Measurements from ENCODE around the gene YIPF6. TPM values are rescaled to one million over a fixed set of nuclear protein-coding genes. Genes with fewer than 3 reads are reported as not detected.
"Not testable (repeated sequence)": the region's sequence is repeated elsewhere in the genome, so short reads cannot be mapped to it uniquely, and the experiment has no call there.

YIPF6 gene
- total and polyA plus RNA-seq, 5 donors from 2014 or later: 19.1 to 23.0 (median 21.2) TPM

- no peak overlapping the region for H3K4me3 ChIP-seq (ENCODE audit: low read depth, low read length)
- no peaks in the 10 kb centered on the region for H3K9me3 ChIP-seq (ENCODE audit: control insufficient read depth in 2 of 2, low read length in 2 of 2)
- peaks cover 0 to 2% (median 0%) of the 10 kb centered on the region in 4 donors for H3K4me1 Mint-ChIP-seq
- no peak overlapping the region for H3K27ac ChIP-seq (ENCODE audit: insufficient read depth, low read length, poor library complexity, severe bottlenecking)
- no peaks in the 10 kb centered on the region for H3K36me3 Mint-ChIP-seq
- peak in 1 of 2 donors; percentile 53 for ATAC-seq (ENCODE audit: low read depth in 2 of 2)
- H3K27ac Mint-ChIP-seq: no peak overlapping the region
- no peaks in the 10 kb centered on the region for H3K27me3 ChIP-seq (ENCODE audit: control insufficient read depth, insufficient read depth, low read length)
- peak in 2 of 3 donors; percentile 34 to 39 for DNase-seq
- H3K27me3 Mint-ChIP-seq: no peaks in the 10 kb centered on the region
- H3K4me1 ChIP-seq (ENCODE audit: control insufficient read depth, insufficient read depth, low read length, poor library complexity, severe bottlenecking): no peaks in the 10 kb centered on the region
- H3K4me3 Mint-ChIP-seq: peak overlapping the region in 1 of 4 donors; percentile 27
- H3K9me3 Mint-ChIP-seq: no peaks in the 10 kb centered on the region
- H3K36me3 ChIP-seq (ENCODE audit: control insufficient read depth, insufficient read depth, low read length): no peaks in the 10 kb centered on the region
Measured at GRCh38 chrX:68462653-68463052, 36.2 kb upstream of the YIPF6 start.

GRCh38 chrX:68463880-68464279, 35.0 kb upstream of the YIPF6 start:
- H3K4me1 ChIP-seq (ENCODE audit: control insufficient read depth, insufficient read depth, low read length, poor library complexity, severe bottlenecking): no peaks in the 10 kb centered on the region
- H3K4me3 ChIP-seq (ENCODE audit: low read depth, low read length): no peak overlapping the region
- ATAC-seq (ENCODE audit: low read depth in 2 of 2) (no peak), DNase-seq (no peak)
- Mint-ChIP-seq H3K27me3 (no peaks in the 10 kb centered on the region), H3K9me3 (no peaks in the 10 kb centered on the region), H3K27ac (no peak overlapping the region), H3K4me1 (peaks cover 0 to 2% (median 0%) of the 10 kb centered on the region in 4 donors), H3K36me3 (no peaks in the 10 kb centered on the region), H3K4me3 (no peak overlapping the region)
- H3K27me3 ChIP-seq (ENCODE audit: control insufficient read depth, insufficient read depth, low read length): no peaks in the 10 kb centered on the region
- H3K36me3 ChIP-seq (ENCODE audit: control insufficient read depth, insufficient read depth, low read length): no peaks in the 10 kb centered on the region
- no peaks in the 10 kb centered on the region for H3K9me3 ChIP-seq (ENCODE audit: control insufficient read depth in 2 of 2, low read length in 2 of 2)
- no peak overlapping the region for H3K27ac ChIP-seq (ENCODE audit: insufficient read depth, low read length, poor library complexity, severe bottlenecking)

GRCh38 chrX:68464796-68465195, 34.1 kb upstream of the YIPF6 start:
- Mint-ChIP-seq H3K4me1 (peaks cover 0 to 2% (median 0%) of the 10 kb centered on the region in 4 donors), H3K27ac (no peak overlapping the region), H3K27me3 (no peaks in the 10 kb centered on the region), H3K36me3 (no peaks in the 10 kb centered on the region), H3K9me3 (no peaks in the 10 kb centered on the region), H3K4me3 (no peak overlapping the region)
- Histone ChIP-seq H3K36me3 (ENCODE audit: control insufficient read depth, insufficient read depth, low read length) (no peaks in the 10 kb centered on the region), H3K27me3 (ENCODE audit: control insufficient read depth, insufficient read depth, low read length) (no peaks in the 10 kb centered on the region), H3K9me3 (ENCODE audit: control insufficient read depth in 2 of 2, low read length in 2 of 2) (no peaks in the 10 kb centered on the region), H3K27ac (ENCODE audit: insufficient read depth, low read length, poor library complexity, severe bottlenecking) (no peak overlapping the region), H3K4me1 (ENCODE audit: control insufficient read depth, insufficient read depth, low read length, poor library complexity, severe bottlenecking) (no peaks in the 10 kb centered on the region), H3K4me3 (ENCODE audit: low read depth, low read length) (no peak overlapping the region)
- ATAC-seq (ENCODE audit: low read depth in 2 of 2): no peak
- DNase-seq: no peak

GRCh38 chrX:68480969-68481368, 17.9 kb upstream of the YIPF6 start:
- Mint-ChIP-seq H3K27me3 (no peaks in the 10 kb centered on the region), H3K9me3 (peaks cover 0 to 1% (median 0%) of the 10 kb centered on the region in 7 donors), H3K4me1 (no peaks in the 10 kb centered on the region), H3K4me3 (no peak overlapping the region), H3K27ac (no peak overlapping the region), H3K36me3 (no peaks in the 10 kb centered on the region)
- H3K27me3 ChIP-seq (ENCODE audit: control insufficient read depth, insufficient read depth, low read length): no peaks in the 10 kb centered on the region
- H3K27ac ChIP-seq (ENCODE audit: insufficient read depth, low read length, poor library complexity, severe bottlenecking): no peak overlapping the region
- no peak overlapping the region for H3K4me3 ChIP-seq (ENCODE audit: low read depth, low read length)
- H3K4me1 ChIP-seq (ENCODE audit: control insufficient read depth, insufficient read depth, low read length, poor library complexity, severe bottlenecking): no peaks in the 10 kb centered on the region
- no peaks in the 10 kb centered on the region for H3K9me3 ChIP-seq (ENCODE audit: control insufficient read depth in 2 of 2, low read length in 2 of 2)
- DNase-seq (no peak), ATAC-seq (ENCODE audit: low read depth in 2 of 2) (no peak)
- H3K36me3 ChIP-seq (ENCODE audit: control insufficient read depth, insufficient read depth, low read length): no peaks in the 10 kb centered on the region

- not testable (repeated sequence) for H3K4me1 ChIP-seq (ENCODE audit: control insufficient read depth, insufficient read depth, low read length, poor library complexity, severe bottlenecking); H3K27ac Mint-ChIP-seq; H3K27me3 ChIP-seq (ENCODE audit: control insufficient read depth, insufficient read depth, low read length); H3K4me3 Mint-ChIP-seq; H3K9me3 Mint-ChIP-seq; H3K9me3 ChIP-seq (ENCODE audit: control insufficient read depth in 2 of 2, low read length in 2 of 2); H3K4me1 Mint-ChIP-seq; ATAC-seq (ENCODE audit: low read depth in 2 of 2); H3K27ac ChIP-seq (ENCODE audit: insufficient read depth, low read length, poor library complexity, severe bottlenecking); H3K27me3 Mint-ChIP-seq; H3K36me3 Mint-ChIP-seq; H3K4me3 ChIP-seq (ENCODE audit: low read depth, low read length); H3K36me3 ChIP-seq (ENCODE audit: control insufficient read depth, insufficient read depth, low read length); DNase-seq
Measured at GRCh38 chrX:68486198-68486597, 12.7 kb upstream of the YIPF6 start.

- Mint-ChIP-seq H3K9me3 (no peaks in the 10 kb centered on the region), H3K27me3 (no peaks in the 10 kb centered on the region), H3K36me3 (no peaks in the 10 kb centered on the region), H3K4me1 (peaks cover 0 to 4% (median 1%) of the 10 kb centered on the region in 4 donors), H3K4me3 (no peak overlapping the region), H3K27ac (no peak overlapping the region)
- Histone ChIP-seq H3K27me3 (ENCODE audit: control insufficient read depth, insufficient read depth, low read length) (no peaks in the 10 kb centered on the region), H3K4me1 (ENCODE audit: control insufficient read depth, insufficient read depth, low read length, poor library complexity, severe bottlenecking) (no peaks in the 10 kb centered on the region), H3K36me3 (ENCODE audit: control insufficient read depth, insufficient read depth, low read length) (no peaks in the 10 kb centered on the region), H3K27ac (ENCODE audit: insufficient read depth, low read length, poor library complexity, severe bottlenecking) (no peak overlapping the region), H3K4me3 (ENCODE audit: low read depth, low read length) (no peak overlapping the region), H3K9me3 (ENCODE audit: control insufficient read depth in 2 of 2, low read length in 2 of 2) (no peaks in the 10 kb centered on the region)
- no peak for DNase-seq
- no peak for ATAC-seq (ENCODE audit: low read depth in 2 of 2)
Measured at GRCh38 chrX:68487254-68487653, 11.6 kb upstream of the YIPF6 start.

GRCh38 chrX:68487924-68488323, 10.9 kb upstream of the YIPF6 start:
- Mint-ChIP-seq H3K4me1 (peaks cover 0 to 4% (median 1%) of the 10 kb centered on the region in 4 donors), H3K4me3 (no peak overlapping the region), H3K27ac (no peak overlapping the region), H3K9me3 (no peaks in the 10 kb centered on the region), H3K27me3 (no peaks in the 10 kb centered on the region), H3K36me3 (no peaks in the 10 kb centered on the region)
- Histone ChIP-seq H3K4me1 (ENCODE audit: control insufficient read depth, insufficient read depth, low read length, poor library complexity, severe bottlenecking) (no peaks in the 10 kb centered on the region), H3K27me3 (ENCODE audit: control insufficient read depth, insufficient read depth, low read length) (no peaks in the 10 kb centered on the region), H3K36me3 (ENCODE audit: control insufficient read depth, insufficient read depth, low read length) (no peaks in the 10 kb centered on the region), H3K4me3 (ENCODE audit: low read depth, low read length) (no peak overlapping the region), H3K27ac (ENCODE audit: insufficient read depth, low read length, poor library complexity, severe bottlenecking) (no peak overlapping the region), H3K9me3 (ENCODE audit: control insufficient read depth in 2 of 2, low read length in 2 of 2) (no peaks in the 10 kb centered on the region)
- DNase-seq (no peak), ATAC-seq (ENCODE audit: low read depth in 2 of 2) (no peak)

GRCh38 chrX:68488657-68489056, 10.2 kb upstream of the YIPF6 start:
- Histone ChIP-seq H3K9me3 (ENCODE audit: control insufficient read depth in 2 of 2, low read length in 2 of 2) (no peaks in the 10 kb centered on the region), H3K4me3 (ENCODE audit: low read depth, low read length) (no peak overlapping the region), H3K4me1 (ENCODE audit: control insufficient read depth, insufficient read depth, low read length, poor library complexity, severe bottlenecking) (no peaks in the 10 kb centered on the region), H3K36me3 (ENCODE audit: control insufficient read depth, insufficient read depth, low read length) (no peaks in the 10 kb centered on the region), H3K27ac (ENCODE audit: insufficient read depth, low read length, poor library complexity, severe bottlenecking) (no peak overlapping the region), H3K27me3 (ENCODE audit: control insufficient read depth, insufficient read depth, low read length) (no peaks in the 10 kb centered on the region)
- Mint-ChIP-seq H3K4me1 (peaks cover 0 to 4% (median 1%) of the 10 kb centered on the region in 4 donors), H3K4me3 (no peak overlapping the region), H3K9me3 (no peaks in the 10 kb centered on the region), H3K27ac (no peak overlapping the region), H3K36me3 (no peaks in the 10 kb centered on the region), H3K27me3 (no peaks in the 10 kb centered on the region)
- DNase-seq: no peak
- no peak for ATAC-seq (ENCODE audit: low read depth in 2 of 2)

All from CD4-positive, CD25-positive, alpha-beta regulatory T cell (primary cell).